Ovary (tissue), 9 donors: ENCODE results near the gene IDI2. TPM values are rescaled to one million over a fixed set of nuclear protein-coding genes. Genes with fewer than 3 reads are reported as not detected.

Source experiments
- DNase-seq, 5 donors: peaks; one replicate each; pipeline ENCODE4 v3.0.0-alpha.2; 2019 to 2020
- H3K27ac ChIP-seq, 2 donors: fragments of 200-600 bp; one replicate each; pipeline versions ENCODE4 v1.5.1 to v1.8.0; 2019 to 2022
- H3K27me3 ChIP-seq: fragments of 200-600 bp; one replicate; pipeline ENCODE4 v1.8.0; 2022
- H3K36me3 ChIP-seq: fragments of 200-600 bp; sonication (generic); one replicate; pipeline ENCODE4 v1.5.1; 2019
- H3K4me1 ChIP-seq: one replicate; pipeline ENCODE4 v1.8.1; 2013; ENCODE audit warnings: mild to moderate bottlenecking, moderate library complexity; ENCODE audit not compliant: insufficient read depth
- H3K4me3 ChIP-seq: fragments of 200-600 bp; sonication (generic); one replicate; pipeline ENCODE4 v1.5.1; 2017
- H3K9me3 ChIP-seq, 2 donors: fragments of 200-600 bp in 1 of 2; sonication (generic) in 1 of 2; one replicate each; pipeline versions ENCODE4 v1.5.1 to v1.8.1; 2013 to 2019; ENCODE audit warnings: mild to moderate bottlenecking in 1 of 2, moderate library complexity in 1 of 2
- EP300 ChIP-seq: sonication (generic); formaldehyde crosslinking; IDR thresholded peaks from one replicate; pipeline ENCODE4 v1.6.1; 2017; ENCODE audit warnings: antibody characterized with exemption
- POLR2A ChIP-seq: fragments of 450-650 bp; IDR thresholded peaks from one replicate; pipeline ENCODE4 v1.6.1; 2017; ENCODE audit warnings: antibody characterized with exemption, mild to moderate bottlenecking, moderate library complexity
- WGBS, 3 donors: extraction: QIAGEN DNeasy Blood & Tissue Kit in 1 of 3; methylation state at CpG; one replicate each; pipeline versions ENCODE4 v1.1.5 to v1.1.7; 2013 to 2017; 5-methylcytosine and 5-hydroxymethylcytosine counted together
- intact Hi-C, 4 donors: fragments of 100-400 bp; cut with DNase I; formaldehyde crosslinking; loops; one replicate each; pipeline versions ENCODE4 v1.11.0 to v1.15.1; 2022 to 2023
- polyA plus RNA-seq, 2 donors: library from polyadenylated mRNA; stranded (reverse); fragments of 200-250 nt in 1 of 2; fragments of 350-450 nt in 1 of 2; fragmentation: Illumina TruSeq in 1 of 2; extraction: RNeasy Lipid Tissue Mini Kit (QIAGEN cat#74804) in 1 of 2; gene quantifications; one replicate each; pipeline ENCODE4 v1.2.3, GENCODE V29; 2013 to 2014
- total RNA-seq, 7 donors: library from RNA; depleted of rRNA in 2 of 7; stranded (reverse); fragments of >200 nt in 2 of 7; fragmentation: NEBNext Ultra II Directional in 3 of 7; extraction: Animal tissue kit (Norgen Biotek cat#: 25700) in 3 of 7; gene quantifications; one replicate each; pipeline versions ENCODE4 v1.1.0 to v1.2.4, GENCODE V29; 2016 to 2023
- TF ChIP-seq, protein P1 (sequence below), 3 donors: fragments of 450-650 bp in 2 of 3; fragments of 200-600 bp in 1 of 3; IDR thresholded peaks; one replicate each; pipeline versions ENCODE4 v1.5.1 to v1.8.0; 2016 to 2022; ENCODE audit warnings: antibody characterized with exemption in 3 of 3, mild to moderate bottlenecking in 1 of 3
- donor health status: DM: no; HTN: no; CAD: no; lungs with moderate emphysema.
- donor health status: DM: no; HTN: no; CAD: no.
- donor health status: Bipolar disorder and iron deficiency.
- donor health status: DM: yes; HTN: yes; CAD: no.
- donor health status: DM: no; HTN: no; CAD: no.
- donor health status: DM: yes; HTN: yes; CAD: no.

The IDI2 gene
- total and polyA plus RNA-seq, 9 donors, result not detected

DNA sequence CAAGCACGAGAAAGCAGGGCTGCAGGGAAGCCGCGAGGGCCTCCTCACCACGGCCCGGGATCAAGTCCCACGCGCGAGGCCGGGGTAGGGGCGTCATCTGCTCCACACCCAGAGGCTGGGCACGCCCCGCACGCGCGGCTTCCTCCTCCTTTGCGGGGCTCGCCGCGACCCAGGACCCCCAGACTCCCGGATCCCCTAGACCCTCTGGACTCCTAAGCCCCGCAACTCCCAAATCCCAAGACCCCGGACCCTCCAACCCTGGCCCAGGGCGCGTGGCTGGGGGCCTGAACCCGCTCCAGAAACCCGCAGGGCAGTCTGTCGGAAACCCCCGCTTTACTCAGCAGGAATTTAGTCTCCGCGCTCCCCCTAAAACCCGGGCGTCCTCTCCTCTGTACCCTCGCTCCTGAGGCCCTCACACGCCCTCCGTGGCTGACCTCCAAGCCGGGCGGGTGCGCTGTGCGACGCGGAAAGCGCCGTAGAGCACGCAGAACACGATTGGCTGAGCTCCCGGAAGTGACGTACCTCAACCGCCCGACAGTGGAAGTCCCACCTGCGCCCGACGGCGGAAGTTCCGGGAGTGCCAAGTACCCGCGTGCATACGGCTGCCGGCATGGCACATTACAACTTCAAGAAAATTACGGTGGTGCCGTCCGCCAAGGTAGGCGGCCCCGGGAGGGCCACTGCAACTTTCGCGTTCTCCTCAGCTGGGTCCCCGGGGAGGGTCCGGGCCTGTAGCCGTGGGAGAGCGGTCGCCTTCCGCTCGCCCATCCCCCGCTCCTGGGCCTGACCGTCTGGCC lies 37.6 kb downstream of the IDI2 start, which contains the start of gene GTPBP4:
GTPBP4 (plus strand) TSS at position 565 of the 797 bp plus-strand sequence; CDS start at position 611, 46 bp downstream.
- Histone ChIP-seq H3K27ac (peak within 1 kb of the TSS; percentile 43 to 89), H3K4me3 (peak within 1 kb of the TSS; percentile 86), H3K4me1 (peaks cover 12% of the 10 kb centered on the region), H3K27me3 (no peaks in the 10 kb centered on the region), H3K9me3 (no peaks in the 10 kb centered on the region), H3K36me3 (no peaks in the 10 kb centered on the region)
- WGBS, 3 donors, result 0 to 1% (median 1%) methylated on average over 52 to 74 of the region's 74 CpGs
- DNase-seq, result peak; percentile 98 to 99 (median 99)
- intact Hi-C loops, result loop anchor here in 1 of 4 donors (5.0 kb wide), 2 partner anchors 56 to 59 kb away; partner anchors contain the start of genes IDI1 and LARP4B
- TF ChIP-seq POLR2A, result peak; percentile 62
- TF ChIP-seq, protein P1, sequence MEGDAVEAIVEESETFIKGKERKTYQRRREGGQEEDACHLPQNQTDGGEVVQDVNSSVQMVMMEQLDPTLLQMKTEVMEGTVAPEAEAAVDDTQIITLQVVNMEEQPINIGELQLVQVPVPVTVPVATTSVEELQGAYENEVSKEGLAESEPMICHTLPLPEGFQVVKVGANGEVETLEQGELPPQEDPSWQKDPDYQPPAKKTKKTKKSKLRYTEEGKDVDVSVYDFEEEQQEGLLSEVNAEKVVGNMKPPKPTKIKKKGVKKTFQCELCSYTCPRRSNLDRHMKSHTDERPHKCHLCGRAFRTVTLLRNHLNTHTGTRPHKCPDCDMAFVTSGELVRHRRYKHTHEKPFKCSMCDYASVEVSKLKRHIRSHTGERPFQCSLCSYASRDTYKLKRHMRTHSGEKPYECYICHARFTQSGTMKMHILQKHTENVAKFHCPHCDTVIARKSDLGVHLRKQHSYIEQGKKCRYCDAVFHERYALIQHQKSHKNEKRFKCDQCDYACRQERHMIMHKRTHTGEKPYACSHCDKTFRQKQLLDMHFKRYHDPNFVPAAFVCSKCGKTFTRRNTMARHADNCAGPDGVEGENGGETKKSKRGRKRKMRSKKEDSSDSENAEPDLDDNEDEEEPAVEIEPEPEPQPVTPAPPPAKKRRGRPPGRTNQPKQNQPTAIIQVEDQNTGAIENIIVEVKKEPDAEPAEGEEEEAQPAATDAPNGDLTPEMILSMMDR (IDR thresholded peaks at IDR 0.05), result no peak
- peak; percentile 19 for TF ChIP-seq EP300

DNA sequence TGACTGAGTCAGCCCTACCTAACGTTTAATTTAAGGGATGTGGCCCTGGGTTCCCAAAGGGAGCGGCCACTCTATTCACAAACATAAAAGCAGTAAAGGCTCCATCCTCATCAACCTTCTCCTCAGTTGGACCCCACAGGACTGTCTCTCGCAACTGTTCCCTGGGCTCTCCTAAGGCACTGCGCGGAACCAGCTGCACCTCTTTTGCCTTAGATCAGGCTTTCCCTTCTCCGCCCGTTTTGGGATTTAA lies 38.1 kb downstream of the IDI2 start:
- Histone ChIP-seq H3K36me3 (no peaks in the 10 kb centered on the region), H3K27me3 (no peaks in the 10 kb centered on the region), H3K4me3 (peak overlapping the region; percentile 86), H3K9me3 (no peaks in the 10 kb centered on the region), H3K4me1 (peaks cover 12% of the 10 kb centered on the region), H3K27ac (peak overlapping the region; percentile 43 to 89)
- DNase-seq, result no peak
- intact Hi-C loops, result loop anchor here in 1 of 4 donors (5.0 kb wide), 2 partner anchors 55 to 60 kb away; partner anchors contain the start of genes IDI1 and LARP4B
- 1 to 2% (median 1%) methylated on average over 7 of the region's 7 CpGs for WGBS, 3 donors
- no peak for TF ChIP-seq EP300
- TF ChIP-seq, protein P1 (IDR thresholded peaks at IDR 0.05), result no peak
- no peak for TF ChIP-seq POLR2A

DNA sequence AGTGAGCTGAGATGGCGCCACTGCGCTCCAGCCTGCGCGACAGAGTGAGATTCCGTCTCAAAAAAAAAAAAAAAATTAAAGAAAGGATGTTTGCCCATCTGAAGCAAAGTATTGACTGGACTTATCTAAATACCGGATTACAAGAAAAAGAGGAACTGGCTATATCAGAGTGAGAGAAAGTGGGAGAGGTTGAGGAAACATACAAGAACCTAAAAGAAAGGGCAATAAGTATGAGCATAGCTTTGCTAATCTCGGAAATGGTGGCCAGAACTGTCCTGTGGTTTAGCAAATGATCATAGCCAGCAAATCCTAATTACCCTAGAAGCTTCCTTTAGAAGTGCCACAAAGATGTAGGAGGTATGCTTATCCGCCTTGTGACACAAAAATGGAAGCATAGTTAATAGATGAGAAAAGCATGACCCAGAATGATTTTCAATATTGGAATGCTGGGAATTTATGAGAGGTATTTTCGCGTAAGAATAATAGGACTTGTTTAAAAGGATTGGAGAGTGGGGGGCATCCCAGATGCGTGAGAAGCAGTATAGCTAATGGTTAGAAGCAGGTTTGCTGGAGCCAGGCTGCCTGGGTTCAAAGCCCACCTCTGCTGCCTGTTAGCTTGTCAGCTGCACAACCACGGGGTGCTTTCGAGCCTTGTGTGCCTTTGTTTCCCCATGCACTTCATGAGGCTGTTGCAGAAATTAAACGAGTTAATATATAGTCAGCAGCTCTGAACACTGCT lies 38.6 kb downstream of the IDI2 start:
- Histone ChIP-seq H3K4me3 (peak overlapping the region; percentile 86), H3K36me3 (no peaks in the 10 kb centered on the region), H3K27me3 (no peaks in the 10 kb centered on the region), H3K9me3 (no peaks in the 10 kb centered on the region), H3K4me1 (peaks cover 12% of the 10 kb centered on the region), H3K27ac (peak overlapping the region in 1 of 2 donors; percentile 89)
- DNase-seq, result no peak
- intact Hi-C loops, result loop anchor here in 1 of 4 donors (5.0 kb wide), 2 partner anchors 55 to 60 kb away; partner anchors contain the start of genes IDI1 and LARP4B
- TF ChIP-seq, protein P1 (IDR thresholded peaks at IDR 0.05), result no peak
- TF ChIP-seq POLR2A (no peak), EP300 (no peak)
- 59 to 69% (median 67%) methylated on average over 14 of the region's 14 CpGs for WGBS, 3 donors

DNA sequence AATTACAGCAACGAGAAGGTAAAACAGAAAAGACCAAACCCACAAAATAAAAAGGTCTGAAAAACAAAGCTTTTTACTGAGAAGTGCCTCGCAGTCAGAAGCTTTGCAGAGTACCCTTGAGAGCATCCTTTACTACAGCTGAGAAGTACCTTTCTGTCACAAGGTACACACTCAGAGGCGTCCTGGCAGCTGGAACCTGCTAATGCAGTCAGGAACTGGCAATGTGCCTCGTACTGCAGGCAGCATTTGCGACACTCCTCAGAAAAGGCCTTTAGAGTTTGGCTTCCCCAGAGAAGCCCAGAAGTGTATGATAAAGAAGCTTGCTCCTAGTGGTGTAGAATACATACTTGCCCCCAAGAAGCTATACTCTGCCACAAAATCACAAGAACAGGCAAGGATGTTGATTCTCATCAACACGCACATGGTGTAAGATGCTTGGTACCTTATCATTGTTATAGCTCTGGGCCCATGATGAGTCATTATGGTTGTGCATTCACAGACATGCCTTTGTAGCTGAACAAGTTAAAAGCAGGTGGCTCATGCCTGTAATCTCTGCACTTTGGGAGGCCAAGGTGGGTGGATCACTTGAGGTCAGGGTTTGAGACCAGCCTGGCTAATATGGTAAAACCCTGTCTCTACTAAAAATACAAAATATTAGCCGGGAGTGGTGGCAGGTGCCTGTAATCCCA lies 39.4 kb downstream of the IDI2 start:
- intact Hi-C loops, result loop anchor here in 1 of 4 donors (5.0 kb wide), 2 partner anchors 54 to 61 kb away; partner anchors contain the start of genes IDI1 and LARP4B

More for the DNA sequence above, 39.4 kb downstream of the IDI2 start:
- no peaks in the 10 kb centered on the region for H3K9me3 ChIP-seq
- 82 to 86% (median 86%) methylated on average over 7 of the region's 7 CpGs for WGBS, 3 donors
- H3K4me3 ChIP-seq, result no peak overlapping the region
- no peak for DNase-seq
- peaks cover 12% of the 10 kb centered on the region for H3K4me1 ChIP-seq
- no peaks in the 10 kb centered on the region for H3K36me3 ChIP-seq
- TF ChIP-seq POLR2A (no peak), EP300 (no peak)
- TF ChIP-seq, protein P1 (IDR thresholded peaks at IDR 0.05), result no peak
- no peak overlapping the region for H3K27ac ChIP-seq
- no peaks in the 10 kb centered on the region for H3K27me3 ChIP-seq
